Sigmoid colon (tissue), 4 donors: ENCODE results near the gene SREK1.

ENCODE experiments used
- POLR2A ChIP-seq, 2 donors: fragments of 450-650 bp; IDR thresholded peaks; one replicate each; pipeline ENCODE4 v1.6.1; 2016; ENCODE audit warnings: antibody characterized with exemption in 2 of 2, mild to moderate bottlenecking in 2 of 2, moderate library complexity in 2 of 2
- POLR2AphosphoS5 ChIP-seq, 4 donors: sonication (generic); formaldehyde crosslinking; IDR thresholded peaks; one replicate each; pipeline ENCODE4 v1.6.1; 2017; ENCODE audit warnings: antibody characterized with exemption in 4 of 4
- TF ChIP-seq, protein P1 (sequence below), 4 experiments: fragments of 450-650 bp in 3 of 4; fragments of 200-600 bp in 1 of 4; IDR thresholded peaks; one replicate each; pipeline ENCODE4 v1.5.1; 2016 to 2019; ENCODE audit warnings: antibody characterized with exemption in 4 of 4, mild to moderate bottlenecking in 3 of 4, moderate library complexity in 2 of 4

DNA sequence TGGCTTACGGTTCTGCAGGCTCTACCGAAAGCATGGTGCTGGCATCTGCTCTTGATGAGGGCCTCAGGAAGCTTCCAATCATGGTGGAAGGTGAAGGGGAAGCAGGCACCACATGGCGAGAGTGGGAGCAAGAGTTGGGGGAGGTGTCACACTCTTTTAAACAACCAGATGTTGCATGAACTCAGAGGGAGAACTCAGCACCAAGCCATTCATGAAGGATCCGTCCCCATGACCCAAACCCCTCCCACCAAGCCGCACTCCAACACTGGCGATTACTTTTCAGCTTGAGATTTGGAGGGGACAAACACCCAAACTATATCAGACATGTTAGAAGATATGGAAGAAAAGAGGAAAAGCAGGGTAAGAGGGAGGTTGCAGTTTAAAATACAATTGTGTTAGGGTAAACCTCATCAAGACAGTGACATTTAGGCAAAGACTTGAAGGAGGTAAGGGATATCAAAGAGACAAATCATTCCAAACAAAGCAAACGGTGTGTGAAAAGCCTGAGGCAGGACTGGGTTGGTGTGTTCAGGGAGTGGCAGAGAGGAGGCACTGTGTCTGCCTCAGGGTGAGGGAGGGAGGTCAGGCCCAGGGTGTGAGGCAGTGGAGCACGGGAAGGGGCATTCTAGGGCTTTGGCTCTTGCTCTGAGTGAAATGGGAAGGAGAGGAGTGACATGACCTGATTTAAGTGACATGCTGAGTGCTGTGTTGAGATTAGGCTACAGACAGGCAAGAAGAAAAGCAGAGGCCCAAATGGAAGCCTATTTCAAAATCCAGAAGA, 80.9 kb downstream of the SREK1 start:
- TF ChIP-seq POLR2AphosphoS5 (IDR thresholded peaks at IDR 0.05) (no peak), POLR2A (IDR thresholded peaks at IDR 0.05) (no peak)
- TF ChIP-seq, protein P1, sequence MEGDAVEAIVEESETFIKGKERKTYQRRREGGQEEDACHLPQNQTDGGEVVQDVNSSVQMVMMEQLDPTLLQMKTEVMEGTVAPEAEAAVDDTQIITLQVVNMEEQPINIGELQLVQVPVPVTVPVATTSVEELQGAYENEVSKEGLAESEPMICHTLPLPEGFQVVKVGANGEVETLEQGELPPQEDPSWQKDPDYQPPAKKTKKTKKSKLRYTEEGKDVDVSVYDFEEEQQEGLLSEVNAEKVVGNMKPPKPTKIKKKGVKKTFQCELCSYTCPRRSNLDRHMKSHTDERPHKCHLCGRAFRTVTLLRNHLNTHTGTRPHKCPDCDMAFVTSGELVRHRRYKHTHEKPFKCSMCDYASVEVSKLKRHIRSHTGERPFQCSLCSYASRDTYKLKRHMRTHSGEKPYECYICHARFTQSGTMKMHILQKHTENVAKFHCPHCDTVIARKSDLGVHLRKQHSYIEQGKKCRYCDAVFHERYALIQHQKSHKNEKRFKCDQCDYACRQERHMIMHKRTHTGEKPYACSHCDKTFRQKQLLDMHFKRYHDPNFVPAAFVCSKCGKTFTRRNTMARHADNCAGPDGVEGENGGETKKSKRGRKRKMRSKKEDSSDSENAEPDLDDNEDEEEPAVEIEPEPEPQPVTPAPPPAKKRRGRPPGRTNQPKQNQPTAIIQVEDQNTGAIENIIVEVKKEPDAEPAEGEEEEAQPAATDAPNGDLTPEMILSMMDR (IDR thresholded peaks at IDR 0.05), result no peak
